Keratinocyte (primary cell): ENCODE measurements around the gene S100A10. TPM values are rescaled to one million over a fixed set of nuclear protein-coding genes. Genes with fewer than 3 reads are reported as not detected.

Experiments used
- DNase-seq: peaks from one replicate; pipeline ENCODE4 v3.0.0-alpha.2; 2011; ENCODE audit warnings: low read depth, missing footprints, low spot score
- FAIRE-seq: peaks from 2 replicates; lab custom pipeline; 2011; peaks lifted over from hg19 to GRCh38; lab: Jason Lieb, UNC
- H2AFZ ChIP-seq: 2 replicates; pipeline ENCODE4 v1.6.0; 2012; ENCODE audit warnings: low read length, control low read depth, inconsistent platforms; ENCODE audit not compliant: control insufficient read depth
- H3K27ac ChIP-seq: 2 replicates; pipeline ENCODE4 v1.5.1; 2011; ENCODE audit warnings: low read length; ENCODE audit not compliant: control insufficient read depth, insufficient read depth
- H3K27me3 ChIP-seq: 3 replicates; pipeline ENCODE4 v1.6.0; 2011; ENCODE audit warnings: low read length; ENCODE audit not compliant: control insufficient read depth, insufficient read depth; ENCODE audit errors: extremely low read depth
- H3K36me3 ChIP-seq, 2 experiments: 2 replicates in 1 of 2; 3 replicates in 1 of 2; pipeline ENCODE4 v1.5.1; 2011; ENCODE audit warnings: low read length in 2 of 2, mild to moderate bottlenecking in 1 of 2; ENCODE audit not compliant: control insufficient read depth in 2 of 2, insufficient read depth in 2 of 2; ENCODE audit errors: extremely low read depth in 1 of 2
- H3K4me1 ChIP-seq: 3 replicates; pipeline ENCODE4 v1.5.1; 2011; ENCODE audit warnings: low read length; ENCODE audit not compliant: control insufficient read depth, insufficient read depth; ENCODE audit errors: extremely low read depth
- H3K4me2 ChIP-seq: 3 replicates; pipeline ENCODE4 v1.6.0; 2011; ENCODE audit warnings: low read depth, low read length; ENCODE audit not compliant: control insufficient read depth, insufficient read depth; ENCODE audit errors: extremely low read depth
- H3K4me3 ChIP-seq, 3 experiments: fragments of 200-600 bp in 1 of 3; sonication (generic) in 1 of 3; 2 replicates in 2 of 3; 3 replicates in 1 of 3; pipeline ENCODE4 v1.5.1; 2011 to 2016; ENCODE audit warnings: low read length in 3 of 3, mild to moderate bottlenecking in 3 of 3, control low read depth in 2 of 3, inconsistent platforms in 1 of 3, low read depth in 1 of 3, mixed read lengths in 1 of 3, mixed run types in 1 of 3, moderate library complexity in 1 of 3; ENCODE audit not compliant: control insufficient read depth in 2 of 3, insufficient read depth in 2 of 3; ENCODE audit errors: extremely low read depth in 1 of 3
- H3K79me2 ChIP-seq: 2 replicates; pipeline ENCODE4 v1.6.0; 2012; ENCODE audit warnings: low read length; ENCODE audit not compliant: control insufficient read depth, insufficient read depth
- H3K9ac ChIP-seq: 3 replicates; pipeline ENCODE4 v1.6.0; 2011; ENCODE audit warnings: low read length; ENCODE audit not compliant: control insufficient read depth, insufficient read depth; ENCODE audit errors: extremely low read depth
- H3K9me1 ChIP-seq: 3 replicates; pipeline ENCODE4 v1.6.0; 2011; ENCODE audit warnings: low read length; ENCODE audit not compliant: control insufficient read depth, insufficient read depth; ENCODE audit errors: extremely low read depth
- H3K9me3 ChIP-seq: 2 replicates; pipeline ENCODE4 v1.5.1; 2012; ENCODE audit warnings: low read depth, low read length; ENCODE audit not compliant: control insufficient read depth
- H4K20me1 ChIP-seq: 3 replicates; pipeline ENCODE4 v1.6.0; 2011; ENCODE audit warnings: low read length; ENCODE audit not compliant: control insufficient read depth, insufficient read depth; ENCODE audit errors: extremely low read depth
- EZH2 ChIP-seq: IDR thresholded peaks from one replicate; pipeline ENCODE4 v1.6.1; 2012; ENCODE audit warnings: inconsistent platforms, mild to moderate bottlenecking, low read length, moderate library complexity
- dilution Hi-C: fragments of 300-500 bp; cut with MboI; formaldehyde crosslinking; loops from one replicate; pipeline ENCODE4 v1.7.0; 2020; ENCODE audit warnings: low sequenced_read_pairs; ENCODE audit not compliant: extremely low pct_ligation_motif_present
- polyA plus RNA-seq, 5 experiments: library from polyadenylated mRNA; depleted of rRNA in 3 of 5; stranded (reverse) in 3 of 5; stranded (forward) in 1 of 5; unstranded in 1 of 5; fragments of >200 nt; gene quantifications; 1 replicate in 1 of 5; 2 replicates in 3 of 5; 3 replicates in 1 of 5; pipeline versions ENCODE4 v1.2.1 to v1.2.3, GENCODE V29; 2011 to 2012; ENCODE audit warnings: missing spikeins in 2 of 5, low read depth in 1 of 5, low replicate concordance in 1 of 5
- TF ChIP-seq, protein P1 (sequence below), 3 experiments: IDR thresholded peaks in 1 of 3; conservative IDR thresholded peaks in 1 of 3; optimal IDR thresholded peaks in 1 of 3; 2 replicates in 2 of 3; 3 replicates in 1 of 3; pipeline versions ENCODE3 to v1.5.1; 2011; ENCODE audit warnings: low read length in 3 of 3, mild to moderate bottlenecking in 3 of 3, moderate library complexity in 2 of 3, control low read depth in 1 of 3, inconsistent platforms in 1 of 3; ENCODE audit not compliant: insufficient read depth in 2 of 3; ENCODE audit errors: extremely low read depth in 1 of 3

The S100A10 gene
- polyA plus RNA-seq, 1 donor (not counting 4 experiments of a cell fraction or from before 2014, with no cell fraction given), result 1,061 TPM

DNA sequence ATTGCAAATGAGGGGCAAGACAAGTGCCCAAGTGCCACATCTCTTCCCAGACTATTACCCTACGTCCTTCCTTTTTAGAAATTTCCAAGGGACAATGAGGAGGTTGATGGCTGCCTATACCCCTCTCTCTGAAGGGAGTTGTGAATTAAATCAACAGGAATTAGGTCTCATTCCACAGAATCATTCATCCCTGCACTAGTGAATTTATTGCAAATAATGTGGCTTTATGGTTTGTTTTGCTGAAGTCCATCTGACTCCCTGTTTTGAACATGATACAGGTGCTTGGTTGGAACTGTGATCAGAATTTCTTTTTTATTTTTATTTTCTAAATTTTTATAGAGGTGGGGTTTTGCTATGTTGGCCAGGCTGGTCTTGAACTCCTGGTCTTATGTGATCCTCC, 50.1 kb downstream of the S100A10 start:
- no peak for TF ChIP-seq EZH2
- TF ChIP-seq, protein P1, sequence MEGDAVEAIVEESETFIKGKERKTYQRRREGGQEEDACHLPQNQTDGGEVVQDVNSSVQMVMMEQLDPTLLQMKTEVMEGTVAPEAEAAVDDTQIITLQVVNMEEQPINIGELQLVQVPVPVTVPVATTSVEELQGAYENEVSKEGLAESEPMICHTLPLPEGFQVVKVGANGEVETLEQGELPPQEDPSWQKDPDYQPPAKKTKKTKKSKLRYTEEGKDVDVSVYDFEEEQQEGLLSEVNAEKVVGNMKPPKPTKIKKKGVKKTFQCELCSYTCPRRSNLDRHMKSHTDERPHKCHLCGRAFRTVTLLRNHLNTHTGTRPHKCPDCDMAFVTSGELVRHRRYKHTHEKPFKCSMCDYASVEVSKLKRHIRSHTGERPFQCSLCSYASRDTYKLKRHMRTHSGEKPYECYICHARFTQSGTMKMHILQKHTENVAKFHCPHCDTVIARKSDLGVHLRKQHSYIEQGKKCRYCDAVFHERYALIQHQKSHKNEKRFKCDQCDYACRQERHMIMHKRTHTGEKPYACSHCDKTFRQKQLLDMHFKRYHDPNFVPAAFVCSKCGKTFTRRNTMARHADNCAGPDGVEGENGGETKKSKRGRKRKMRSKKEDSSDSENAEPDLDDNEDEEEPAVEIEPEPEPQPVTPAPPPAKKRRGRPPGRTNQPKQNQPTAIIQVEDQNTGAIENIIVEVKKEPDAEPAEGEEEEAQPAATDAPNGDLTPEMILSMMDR (optimal IDR thresholded peaks at IDR 0.05 in 1 of 3, IDR thresholded peaks at IDR 0.05 in 1 of 3, conservative IDR thresholded peaks at IDR 0.05 in 1 of 3; ENCODE audit: extremely low read depth in 1 of 3, insufficient read depth in 2 of 3, low read length in 3 of 3), result no peak
- dilution Hi-C loops, result no loop called here

DNA sequence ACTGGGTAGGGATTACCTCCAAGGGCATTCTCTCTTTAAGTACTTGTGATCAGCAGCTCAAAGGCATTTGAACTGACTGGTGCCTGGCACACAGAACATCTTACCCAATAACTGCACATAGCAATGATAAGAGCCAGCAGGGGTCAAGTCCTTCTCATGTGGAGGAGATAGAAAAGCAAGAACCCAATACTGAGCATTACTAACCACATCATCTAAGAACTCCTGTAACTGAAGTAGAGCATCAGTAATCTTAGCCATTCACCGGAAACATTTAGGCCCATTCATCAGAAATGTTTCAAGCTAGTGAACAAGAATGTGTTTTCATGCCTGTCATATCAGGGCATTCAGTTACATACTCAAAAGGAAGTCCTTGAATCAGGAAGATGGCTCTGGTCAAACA, 50.8 kb downstream of the S100A10 start:
- DNase-seq, result no peak
- no peak overlapping the region for H3K9ac ChIP-seq
- H3K4me1 ChIP-seq, result peaks cover 45% of the 10 kb centered on the region
- dilution Hi-C loops, result no loop called here
- no peak for FAIRE-seq
- H3K36me3 ChIP-seq, result no peaks in the 10 kb centered on the region
- H3K9me1 ChIP-seq, result no peaks in the 10 kb centered on the region
- no peak overlapping the region for H3K4me2 ChIP-seq
- no peak overlapping the region for H3K27ac ChIP-seq
- no peaks in the 10 kb centered on the region for H3K27me3 ChIP-seq
- H3K4me3 ChIP-seq, result no peak overlapping the region
- no peaks in the 10 kb centered on the region for H3K9me3 ChIP-seq
- no peaks in the 10 kb centered on the region for H3K79me2 ChIP-seq
- H2AFZ ChIP-seq, result no peak overlapping the region
- H4K20me1 ChIP-seq, result no peaks in the 10 kb centered on the region
- TF ChIP-seq EZH2, result no peak
- TF ChIP-seq, protein P1 (optimal IDR thresholded peaks at IDR 0.05 in 1 of 3, IDR thresholded peaks at IDR 0.05 in 1 of 3, conservative IDR thresholded peaks at IDR 0.05 in 1 of 3; ENCODE audit: extremely low read depth in 1 of 3, insufficient read depth in 2 of 3, low read length in 3 of 3), result no peak

More for the DNA sequence above, 50.1 kb downstream of the S100A10 start:
- no peaks in the 10 kb centered on the region for H4K20me1 ChIP-seq
- no peaks in the 10 kb centered on the region for H3K27me3 ChIP-seq
- no peak overlapping the region for H3K4me3 ChIP-seq
- H2AFZ ChIP-seq, result no peak overlapping the region
- no peaks in the 10 kb centered on the region for H3K9me3 ChIP-seq
- no peaks in the 10 kb centered on the region for H3K79me2 ChIP-seq
- H3K36me3 ChIP-seq, result no peaks in the 10 kb centered on the region
- no peak for DNase-seq
- H3K9me1 ChIP-seq, result no peaks in the 10 kb centered on the region
- no peak overlapping the region for H3K27ac ChIP-seq
- H3K9ac ChIP-seq, result no peak overlapping the region
- H3K4me2 ChIP-seq, result no peak overlapping the region
- no peak for FAIRE-seq
- H3K4me1 ChIP-seq, result peaks cover 45% of the 10 kb centered on the region
